ENCODE results near the gene PHAF1. TPM values are rescaled to one million over a fixed set of nuclear protein-coding genes. Genes with fewer than 3 reads are reported as not detected.

PHAF1 gene
- total and polyA plus RNA-seq, 9 of the 15 experiments (the other 6 are each of a cell fraction or from before 2014, with no cell fraction given) = 5.1 to 25.4 (median 13.8) TPM

DNA sequence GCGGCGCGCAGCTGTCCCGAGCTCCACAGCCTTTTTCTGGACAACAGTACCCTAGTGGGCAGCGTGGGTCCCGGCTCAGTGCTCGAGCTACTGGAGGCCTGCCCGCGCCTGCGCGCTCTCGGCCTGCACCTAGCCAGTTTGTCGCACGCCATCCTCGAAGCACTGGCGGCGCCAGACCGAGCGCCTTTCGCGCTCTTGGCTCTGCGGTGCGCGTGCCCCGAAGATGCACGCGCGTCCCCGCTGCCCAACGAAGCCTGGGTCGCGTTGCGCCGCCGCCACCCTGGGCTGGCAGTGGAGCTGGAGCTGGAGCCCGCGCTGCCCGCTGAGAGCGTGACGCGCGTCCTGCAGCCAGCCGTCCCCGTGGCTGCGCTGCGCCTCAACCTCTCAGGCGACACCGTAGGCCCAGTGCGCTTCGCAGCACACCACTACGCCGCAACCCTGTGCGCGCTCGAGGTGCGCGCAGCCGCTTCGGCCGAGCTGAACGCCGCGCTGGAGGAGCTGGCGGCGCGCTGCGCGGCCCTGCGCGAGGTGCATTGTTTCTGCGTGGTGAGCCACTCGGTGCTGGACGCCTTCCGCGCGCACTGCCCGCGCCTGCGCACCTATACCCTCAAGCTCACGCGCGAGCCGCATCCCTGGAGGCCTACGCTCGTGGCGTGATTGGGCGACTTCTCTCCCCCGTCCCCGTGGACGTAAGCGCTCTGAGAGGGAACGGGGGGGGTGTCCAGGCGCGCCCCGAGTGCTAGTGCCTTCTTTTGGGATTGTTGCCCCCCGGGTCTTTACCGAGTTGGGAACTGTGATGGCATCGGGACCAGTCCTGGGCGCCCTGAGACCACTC, 53.6 kb downstream of the PHAF1 start (continued):
- TF ChIP-seq RUNX1 (IDR thresholded peaks at IDR 0.05; ENCODE audit: low read depth) (no peak), TEAD2 (tag; IDR thresholded peaks at IDR 0.05) (no peak), RFX1 (IDR thresholded peaks at IDR 0.05) (no peak), SETDB1 (IDR thresholded peaks at IDR 0.05; ENCODE audit: low read length) (no peak), NFIX (CRISPR knock-in tag; IDR thresholded peaks at IDR 0.05; ENCODE audit: low read depth) (no peak), HDAC1 (IDR thresholded peaks at IDR 0.05) (no peak), ZNF57 (CRISPR knock-in tag; IDR thresholded peaks at IDR 0.05) (no peak), ATF7 (IDR thresholded peaks at IDR 0.05) (no peak), POLR2B (IDR thresholded peaks at IDR 0.05; ENCODE audit: low read depth, partially characterized antibody) (no peak), HNRNPL (IDR thresholded peaks at IDR 0.05; ENCODE audit: low read depth, low read length) (peak; percentile 58; the same call in 1 of the 2 replicates), HNRNPH1 (optimal IDR thresholded peaks at IDR 0.05; ENCODE audit: low read depth, low read length) (no peak), ZFPM2 (CRISPR knock-in tag; IDR thresholded peaks at IDR 0.05) (no peak), ARID3A (IDR thresholded peaks at IDR 0.05; ENCODE audit: borderline replicate concordance, low read depth, low read length) (no peak), CHCHD3 (CRISPR knock-in tag; IDR thresholded peaks at IDR 0.05) (no peak)
- TF ChIP-seq, protein P1, sequence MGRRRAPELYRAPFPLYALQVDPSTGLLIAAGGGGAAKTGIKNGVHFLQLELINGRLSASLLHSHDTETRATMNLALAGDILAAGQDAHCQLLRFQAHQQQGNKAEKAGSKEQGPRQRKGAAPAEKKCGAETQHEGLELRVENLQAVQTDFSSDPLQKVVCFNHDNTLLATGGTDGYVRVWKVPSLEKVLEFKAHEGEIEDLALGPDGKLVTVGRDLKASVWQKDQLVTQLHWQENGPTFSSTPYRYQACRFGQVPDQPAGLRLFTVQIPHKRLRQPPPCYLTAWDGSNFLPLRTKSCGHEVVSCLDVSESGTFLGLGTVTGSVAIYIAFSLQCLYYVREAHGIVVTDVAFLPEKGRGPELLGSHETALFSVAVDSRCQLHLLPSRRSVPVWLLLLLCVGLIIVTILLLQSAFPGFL (CRISPR knock-in tag; IDR thresholded peaks at IDR 0.05) = no peak

Measured in K562 (cell line).